ENCODE results near the gene TRIO. TPM values are rescaled to one million over a fixed set of nuclear protein-coding genes. Genes with fewer than 3 reads are reported as not detected.
A peak's percentile ranks its signal among the peaks of the same experiment; 100 is the strongest.

TRIO gene
- total and polyA plus RNA-seq, 10 of the 15 experiments (the other 5 are each of a cell fraction or from before 2014, with no cell fraction given) = 5.1 to 96.4 (median 44.6) TPM

GRCh38 chr5:14258840-14259239, 115.7 kb downstream of the TRIO start (continued):
- TF ChIP-seq PRDM15 (CRISPR knock-in tag; IDR thresholded peaks at IDR 0.05) (no peak), TARDBP (IDR thresholded peaks at IDR 0.05; ENCODE audit: borderline replicate concordance) (no peak), CHD4 (IDR thresholded peaks at IDR 0.05) (no peak), EED (IDR thresholded peaks at IDR 0.05; ENCODE audit: low read depth) (peak; percentile 80), CREM (IDR thresholded peaks at IDR 0.05; ENCODE audit: low read depth) (0 out of 2 replicates have a peak, but pooled peaks have one; percentile 42), NBN (IDR thresholded peaks at IDR 0.05) (no peak), ETV6 (conservative IDR thresholded peaks at IDR 0.05 in 1 of 2, IDR thresholded peaks at IDR 0.05 in 1 of 2; ENCODE audit: borderline replicate concordance in 1 of 2, low read depth in 1 of 2) (no peak), IKZF1 (conservative IDR thresholded peaks at IDR 0.05) (0 out of 2 replicates have a peak, but pooled peaks have one; percentile 35), ATF7 (IDR thresholded peaks at IDR 0.05; ENCODE audit: low read depth) (no peak), RELB (IDR thresholded peaks at IDR 0.05; ENCODE audit: low read depth) (no peak), SIN3A (IDR thresholded peaks at IDR 0.05; ENCODE audit: low read depth, low read length) (no peak)
